HepG2 (cell line): ENCODE data around the gene SH2D6. TPM values are rescaled to one million over a fixed set of nuclear protein-coding genes. Genes with fewer than 3 reads are reported as not detected.

Source experiments
- EZH2 ChIP-seq: conservative IDR thresholded peaks from 2 replicates; pipeline ENCODE4 v1.6.1; 2012; ENCODE audit warnings: mild to moderate bottlenecking, low read depth, low read length, moderate library complexity
- GABPA ChIP-seq, 2 experiments: IDR thresholded peaks; 2 replicates each; pipeline ENCODE4 v1.6.1; 2011 to 2016; ENCODE audit warnings: low read depth in 2 of 2, low read length in 1 of 2, missing biosample characterization in 1 of 2, missing genetic modification characterization in 1 of 2
- HOMEZ ChIP-seq: IDR thresholded peaks from 2 replicates; pipeline ENCODE4 v1.6.1; 2016; ENCODE audit warnings: low read depth
- KLF16 ChIP-seq, 2 experiments: sonication (generic) in 1 of 2; formaldehyde crosslinking in 1 of 2; IDR thresholded peaks; 2 replicates each; pipeline versions ENCODE4 v1.6.1 to v1.8.0; 2016 to 2023; ENCODE audit warnings: missing genetic modification reagents in 2 of 2, missing compliant biosample characterization in 1 of 2
- KLF9 ChIP-seq: IDR thresholded peaks from 2 replicates; pipeline ENCODE4 v1.6.1; 2016; ENCODE audit warnings: low read depth
- MTA3 ChIP-seq: sonication (generic); formaldehyde crosslinking; IDR thresholded peaks from 2 replicates; pipeline ENCODE4 v1.4.0; 2020; ENCODE audit warnings: missing genetic modification reagents
- MTF2 ChIP-seq: sonication (generic); formaldehyde crosslinking; IDR thresholded peaks from 2 replicates; pipeline ENCODE4 v1.5.0; 2020; ENCODE audit warnings: missing genetic modification reagents, borderline replicate concordance
- NKX3-1 ChIP-seq: sonication (generic); formaldehyde crosslinking; IDR thresholded peaks from 2 replicates; pipeline ENCODE4 v1.5.0; 2020; ENCODE audit warnings: missing genetic modification reagents
- NR1H2 ChIP-seq: sonication (generic); formaldehyde crosslinking; IDR thresholded peaks from 2 replicates; pipeline ENCODE4 v1.8.1; 2022; ENCODE audit warnings: low read depth, missing genetic modification reagents, borderline replicate concordance
- PHF20 ChIP-seq: sonication (generic); formaldehyde crosslinking; IDR thresholded peaks from 2 replicates; pipeline ENCODE4 v1.5.0; 2020; ENCODE audit warnings: mild to moderate bottlenecking, missing genetic modification reagents
- SOX13 ChIP-seq, 3 experiments: fragments of 450-650 bp in 1 of 3; sonication (generic) in 1 of 3; formaldehyde crosslinking in 1 of 3; IDR thresholded peaks in 2 of 3; conservative IDR thresholded peaks in 1 of 3; 2 replicates each; pipeline versions ENCODE4 v1.5.0 to v1.6.1; 2016 to 2020; ENCODE audit warnings: antibody characterized with exemption in 1 of 3, mild to moderate bottlenecking in 1 of 3, missing compliant biosample characterization in 1 of 3, missing genetic modification reagents in 1 of 3, moderate library complexity in 1 of 3
- SRF ChIP-seq: IDR thresholded peaks from 2 replicates; pipeline ENCODE4 v1.6.1; 2011; ENCODE audit warnings: mild to moderate bottlenecking, low read depth, low read length, moderate library complexity
- YY1 ChIP-seq: IDR thresholded peaks from 2 replicates; pipeline ENCODE4 v1.6.1; 2011; ENCODE audit warnings: low read length, low read depth, moderate library complexity, mild to moderate bottlenecking; ENCODE audit not compliant: insufficient read depth, insufficient replicate concordance
- ZBTB21 ChIP-seq: sonication (generic); formaldehyde crosslinking; IDR thresholded peaks from 2 replicates; pipeline ENCODE4 v1.4.0; 2020; ENCODE audit warnings: missing genetic modification reagents
- ZBTB37 ChIP-seq: sonication (generic); formaldehyde crosslinking; IDR thresholded peaks from 2 replicates; pipeline ENCODE4 v1.4.0; 2020; ENCODE audit warnings: mild to moderate bottlenecking, missing genetic modification reagents
- ZBTB7A ChIP-seq: sonication (generic); formaldehyde crosslinking; IDR thresholded peaks from 2 replicates; pipeline ENCODE4 v1.8.0; 2022; ENCODE audit warnings: mild to moderate bottlenecking, missing genetic modification reagents
- ZNF264 ChIP-seq: sonication (generic); formaldehyde crosslinking; IDR thresholded peaks from 2 replicates; pipeline ENCODE4 v1.4.0; 2020; ENCODE audit warnings: missing genetic modification reagents
- ZNF350 ChIP-seq: sonication (generic); formaldehyde crosslinking; IDR thresholded peaks from 2 replicates; pipeline ENCODE4 v1.4.0; 2020; ENCODE audit warnings: mild to moderate bottlenecking, low read depth, missing genetic modification reagents, borderline replicate concordance
- ZNF354B ChIP-seq: sonication (generic); formaldehyde crosslinking; IDR thresholded peaks from 2 replicates; pipeline ENCODE4 v1.8.0; 2022; ENCODE audit warnings: mild to moderate bottlenecking, missing genetic modification reagents
- ZNF724P ChIP-seq: sonication (generic); formaldehyde crosslinking; IDR thresholded peaks from 2 replicates; pipeline ENCODE4 v1.8.0; 2022; ENCODE audit warnings: missing genetic modification reagents, borderline replicate concordance
- ZNF839 ChIP-seq: sonication (generic); formaldehyde crosslinking; IDR thresholded peaks from 2 replicates; pipeline ENCODE4 v1.4.0; 2020; ENCODE audit warnings: missing genetic modification reagents, mild to moderate bottlenecking, borderline replicate concordance
- ZNF883 ChIP-seq: sonication (generic); formaldehyde crosslinking; IDR thresholded peaks from 2 replicates; pipeline ENCODE4 v1.5.1; 2020; ENCODE audit warnings: mild to moderate bottlenecking, missing genetic modification reagents; ENCODE audit errors: not compliant biosample characterization
- polyA plus RNA-seq, 8 experiments: library from polyadenylated mRNA; depleted of rRNA in 3 of 8; stranded (reverse) in 7 of 8; unstranded in 1 of 8; fragments of >200 nt; fragmentation: Illumina TruSeq in 4 of 8; extraction: Trizol in 4 of 8; gene quantifications; 2 replicates each; pipeline versions ENCODE4 v1.2.1 to v1.2.3, GENCODE V29; 2011 to 2016; ENCODE audit warnings: low read depth in 4 of 8, missing spikeins in 1 of 8, mixed read lengths in 1 of 8; ENCODE audit not compliant: insufficient read depth in 1 of 8
- total RNA-seq, 5 experiments: library from RNA; depleted of rRNA; stranded (reverse); fragments of >200 nt; fragmentation: Illumina TruSeq; extraction: Trizol; gene quantifications; 2 replicates each; pipeline ENCODE4 v1.2.3, GENCODE V29; 2016; ENCODE audit warnings: low read depth in 1 of 5
- TF ChIP-seq, protein P1 (sequence below): IDR thresholded peaks from 2 replicates; pipeline ENCODE4 v1.6.1; 2016; ENCODE audit warnings: missing biosample characterization, missing genetic modification reagents, low read depth
- TF ChIP-seq, protein P2 (sequence below): sonication (generic); formaldehyde crosslinking; IDR thresholded peaks from 2 replicates; pipeline ENCODE4 v1.8.0; 2022; ENCODE audit warnings: low read depth, missing genetic modification reagents

The SH2D6 gene
- total and polyA plus RNA-seq, 2 of the 13 experiments (the other 11 are each of a cell fraction or from before 2014, with no cell fraction given): 0.11 to 0.26 TPM

DNA sequence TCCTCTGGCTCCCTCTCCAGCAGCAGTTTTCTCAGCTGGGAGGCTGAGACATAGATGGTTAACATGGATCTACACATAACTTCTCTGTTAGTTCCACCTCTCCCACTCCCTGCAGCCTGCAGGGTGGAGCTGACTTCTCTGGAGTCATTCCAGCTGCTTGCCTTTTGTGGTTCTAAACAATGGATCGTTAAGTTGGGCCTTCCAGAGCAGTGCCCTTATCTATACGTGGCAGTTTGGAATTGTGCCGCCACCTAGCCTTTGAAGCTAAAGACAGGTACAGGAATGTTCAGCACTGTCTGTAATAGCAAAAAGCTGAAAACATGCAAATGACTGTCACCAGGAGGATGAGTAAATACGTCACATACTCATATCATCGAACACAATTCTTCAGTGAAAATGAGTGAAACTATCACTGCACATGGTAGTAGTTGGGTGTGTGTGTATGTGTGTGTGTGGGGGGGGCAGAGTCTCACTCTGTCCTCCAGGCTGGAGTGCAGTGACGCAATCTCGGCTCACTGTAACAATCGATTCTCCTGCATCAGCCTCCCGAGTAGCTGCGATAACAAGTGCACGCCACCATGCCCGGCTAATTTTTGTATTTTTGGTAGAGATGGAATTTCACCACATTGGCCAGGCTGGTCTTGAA is 50.3 kb downstream of the SH2D6 start (continued):
- TF ChIP-seq ZNF883: no peak
- TF ChIP-seq PHF20 (CRISPR knock-in tag): no peak; the same call in 1 of the 2 replicates
- no peak for TF ChIP-seq MTA3 (CRISPR knock-in tag)
- TF ChIP-seq ZNF724P (CRISPR knock-in tag): peak; percentile 74; the same call in 1 of the 2 replicates
- TF ChIP-seq, protein P1, sequence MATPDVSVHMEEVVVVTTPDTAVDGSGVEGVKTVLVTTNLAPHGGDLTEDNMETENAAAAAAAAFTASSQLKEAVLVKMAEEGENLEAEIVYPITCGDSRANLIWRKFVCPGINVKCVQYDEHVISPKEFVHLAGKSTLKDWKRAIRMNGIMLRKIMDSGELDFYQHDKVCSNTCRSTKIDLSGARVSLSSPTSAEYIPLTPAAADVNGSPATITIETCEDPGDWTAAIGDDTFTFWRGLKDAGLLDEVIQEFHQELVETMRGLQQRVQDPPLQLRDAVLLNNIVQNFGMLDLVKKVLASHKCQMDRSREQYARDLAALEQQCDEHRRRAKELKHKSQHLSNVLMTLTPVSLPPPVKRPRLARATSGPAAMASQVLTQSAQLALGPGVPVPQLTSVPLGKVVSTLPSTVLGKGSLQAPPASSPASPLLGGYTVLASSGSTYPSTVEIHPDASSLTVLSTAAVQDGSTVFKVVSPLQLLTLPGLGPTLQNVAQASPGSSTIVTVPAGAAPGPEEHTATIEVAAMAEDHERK (CRISPR knock-in tag): no peak
- TF ChIP-seq, protein P2, sequence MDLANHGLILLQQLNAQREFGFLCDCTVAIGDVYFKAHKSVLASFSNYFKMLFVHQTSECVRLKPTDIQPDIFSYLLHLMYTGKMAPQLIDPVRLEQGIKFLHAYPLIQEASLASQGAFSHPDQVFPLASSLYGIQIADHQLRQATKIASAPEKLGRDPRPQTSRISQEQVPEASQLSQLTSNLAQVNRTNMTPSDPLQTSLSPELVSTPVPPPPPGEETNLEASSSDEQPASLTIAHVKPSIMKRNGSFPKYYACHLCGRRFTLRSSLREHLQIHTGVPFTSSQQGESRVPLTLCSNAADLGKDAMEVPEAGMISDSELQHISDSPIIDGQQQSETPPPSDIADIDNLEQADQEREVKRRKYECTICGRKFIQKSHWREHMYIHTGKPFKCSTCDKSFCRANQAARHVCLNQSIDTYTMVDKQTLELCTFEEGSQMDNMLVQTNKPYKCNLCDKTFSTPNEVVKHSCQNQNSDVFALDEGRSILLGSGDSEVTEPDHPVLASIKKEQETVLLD: no peak
- peak; percentile 86 for TF ChIP-seq ZNF350 (CRISPR knock-in tag)
- no peak for TF ChIP-seq NKX3-1 (CRISPR knock-in tag)
- no peak for TF ChIP-seq MTF2
- no peak for TF ChIP-seq EZH2
- peak; percentile 85 for TF ChIP-seq SRF
- no peak for TF ChIP-seq ZNF839 (CRISPR knock-in tag)
- TF ChIP-seq ZBTB7A (CRISPR knock-in tag): no peak; the same call in 1 of the 2 replicates
- TF ChIP-seq ZBTB21 (CRISPR knock-in tag): no peak
- no peak for TF ChIP-seq KLF9 (CRISPR knock-in tag)
- TF ChIP-seq KLF16 (CRISPR knock-in tag; IDR thresholded peaks at IDR 0.05): 0 out of 4 replicates have a peak, but pooled peaks of 1 of the 2 experiments have one; percentile 23
- no peak for TF ChIP-seq NR1H2
- no peak for TF ChIP-seq YY1
- TF ChIP-seq SOX13 (IDR thresholded peaks at IDR 0.05): peak; percentile 95
- TF ChIP-seq SOX13 (CRISPR knock-in tag; conservative IDR thresholded peaks at IDR 0.05 in 1 of 2, IDR thresholded peaks at IDR 0.05 in 1 of 2): peak in 1 of 2 experiments; percentile 98; a peak in 2 of 4 replicates
- no peak for TF ChIP-seq GABPA (IDR thresholded peaks at IDR 0.05; ENCODE audit: low read depth, low read length)
- peak; percentile 39; the same call in 1 of the 2 replicates for TF ChIP-seq GABPA (CRISPR knock-in tag; IDR thresholded peaks at IDR 0.05; ENCODE audit: low read depth)
- peak; percentile 60 for TF ChIP-seq ZBTB37 (CRISPR knock-in tag)
- no peak; the same call in 1 of the 2 replicates for TF ChIP-seq ZNF264
- no peak for TF ChIP-seq ZNF354B
- TF ChIP-seq HOMEZ (CRISPR knock-in tag): peak; percentile 15; the same call in 1 of the 2 replicates
